Stimulated activated CD4-positive, alpha-beta T cell treated with anti-CD3 and anti-CD28 coated beads, Interleukin-12 subunit alpha, Interleukin-12 subunit beta, amount 100 ng/mL, for 24 hours (primary cell): ENCODE measurements around the gene ARHGAP25.

Source experiments
- DNase-seq, 2 experiments: peaks; one replicate each; pipeline ENCODE4 v3.0.0-alpha.2; 2020; ENCODE audit warnings: low read depth in 2 of 2

Gene ARHGAP25

DNA sequence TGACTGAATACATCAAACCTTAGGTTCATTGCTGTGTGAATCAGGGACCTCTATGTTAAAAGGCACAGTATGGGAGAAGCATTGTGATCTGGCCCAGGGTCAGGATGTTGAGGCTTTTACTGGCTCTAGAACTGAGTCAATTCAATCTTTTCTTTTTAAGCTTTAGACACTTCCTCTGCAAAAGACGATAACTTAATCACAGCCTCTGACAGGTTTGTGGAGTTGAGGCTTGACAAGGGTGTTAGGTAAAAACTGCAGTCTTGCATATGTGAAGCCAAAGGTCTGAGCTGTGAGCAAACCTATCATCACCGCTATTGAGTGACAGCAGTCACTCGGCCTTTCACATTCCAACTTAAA lies 17.3 kb upstream of the ARHGAP25 start:
- DNase-seq, result no peak

- DNase-seq, result no peak
Observed at GRCh38 chr2:68719912-68720311, 14.7 kb upstream of the ARHGAP25 start.

- DNase-seq, result no peak
Observed at GRCh38 chr2:68720665-68721064, 13.9 kb upstream of the ARHGAP25 start.

DNA sequence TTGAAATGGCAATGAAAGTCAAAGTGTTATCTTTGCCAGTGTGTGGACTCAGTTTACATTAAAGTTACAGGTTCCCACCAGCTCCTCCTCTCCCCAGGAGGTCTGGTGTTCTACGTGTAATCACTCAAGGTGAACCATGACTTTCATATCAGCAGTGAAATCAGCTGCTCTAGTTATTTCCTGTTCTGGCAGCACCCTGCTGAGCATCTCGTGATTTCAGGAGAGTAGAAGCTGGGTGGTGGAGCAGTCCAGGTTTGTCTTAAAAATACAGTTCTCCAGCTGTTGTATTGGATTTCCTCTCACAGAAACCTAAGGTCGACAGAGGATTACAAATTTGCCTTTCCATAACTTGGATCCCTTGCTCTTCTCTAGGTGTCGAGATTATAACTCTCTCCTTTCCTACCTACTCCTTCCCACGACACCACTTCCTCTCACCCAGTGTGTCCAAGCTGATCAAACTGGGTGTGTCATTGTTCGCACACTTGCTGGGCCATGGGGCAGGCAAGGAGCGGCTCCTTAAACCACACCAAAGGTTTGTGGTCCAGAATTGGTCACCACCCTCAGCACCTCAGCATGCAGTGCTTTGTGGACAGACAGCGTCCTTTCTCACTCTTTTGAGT lies 13.0 kb upstream of the ARHGAP25 start:
- no peak for DNase-seq

GRCh38 chr2:68722712-68723111 lies 11.9 kb upstream of the ARHGAP25 start:
- no peak for DNase-seq

DNA sequence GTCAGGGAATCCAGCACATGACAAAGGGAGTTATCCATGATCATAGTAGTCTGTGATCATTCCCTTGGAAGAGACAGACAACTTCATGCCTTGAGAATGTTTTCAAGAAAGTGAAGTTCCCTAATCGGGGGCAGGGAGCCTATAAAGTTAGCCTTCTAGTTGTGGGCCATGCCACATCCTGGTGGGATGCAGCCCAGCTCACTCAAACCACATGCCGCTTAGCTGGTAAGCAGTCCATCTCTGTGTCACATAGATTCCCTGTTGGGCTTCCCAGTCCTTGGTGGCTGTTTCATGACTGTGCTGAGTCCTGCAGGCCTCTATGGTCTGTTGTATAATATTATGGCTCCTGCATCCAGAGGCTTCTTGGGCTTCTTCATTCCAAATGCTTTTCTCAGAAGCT lies 11.4 kb upstream of the ARHGAP25 start:
- no peak for DNase-seq

- DNase-seq, result no peak
Observed at GRCh38 chr2:68726100-68726499, 8.5 kb upstream of the ARHGAP25 start.

DNA sequence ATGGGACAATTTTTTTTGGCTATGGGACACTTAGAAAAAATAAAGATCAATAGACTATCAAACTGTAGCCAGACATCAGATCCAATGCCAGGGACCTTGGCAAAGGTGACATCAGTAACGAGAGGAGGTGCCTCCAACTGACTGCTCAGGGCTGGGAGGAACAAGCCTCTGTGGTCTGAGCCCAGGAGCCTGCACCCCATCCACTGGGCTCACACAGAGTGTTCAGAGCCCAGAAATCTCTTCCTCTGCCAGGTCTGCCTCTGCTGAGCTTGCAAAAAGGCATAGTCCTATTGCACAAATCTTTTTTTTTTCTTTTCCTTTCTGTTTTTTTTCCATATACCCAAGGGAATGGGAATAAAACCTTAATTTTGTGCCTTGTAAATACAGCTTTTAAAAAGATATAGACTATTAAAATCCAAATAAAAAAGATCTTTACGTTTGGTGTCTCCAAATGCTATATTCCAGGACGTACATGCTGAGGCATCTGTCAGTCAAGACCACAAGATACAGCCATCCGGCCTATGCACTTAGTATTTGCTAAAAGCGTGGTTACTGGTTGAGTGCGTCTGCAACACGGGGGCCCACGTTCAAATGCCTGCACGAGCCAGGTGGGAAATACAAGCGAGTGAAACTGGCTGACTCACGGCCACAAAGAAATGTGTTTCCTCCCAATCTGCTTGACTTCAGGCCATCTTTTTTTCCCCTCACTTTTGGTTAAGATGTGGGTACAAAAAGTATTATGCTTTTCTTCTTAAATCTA lies 7.8 kb upstream of the ARHGAP25 start:
- DNase-seq, result peak; percentile 74 to 76

DNA sequence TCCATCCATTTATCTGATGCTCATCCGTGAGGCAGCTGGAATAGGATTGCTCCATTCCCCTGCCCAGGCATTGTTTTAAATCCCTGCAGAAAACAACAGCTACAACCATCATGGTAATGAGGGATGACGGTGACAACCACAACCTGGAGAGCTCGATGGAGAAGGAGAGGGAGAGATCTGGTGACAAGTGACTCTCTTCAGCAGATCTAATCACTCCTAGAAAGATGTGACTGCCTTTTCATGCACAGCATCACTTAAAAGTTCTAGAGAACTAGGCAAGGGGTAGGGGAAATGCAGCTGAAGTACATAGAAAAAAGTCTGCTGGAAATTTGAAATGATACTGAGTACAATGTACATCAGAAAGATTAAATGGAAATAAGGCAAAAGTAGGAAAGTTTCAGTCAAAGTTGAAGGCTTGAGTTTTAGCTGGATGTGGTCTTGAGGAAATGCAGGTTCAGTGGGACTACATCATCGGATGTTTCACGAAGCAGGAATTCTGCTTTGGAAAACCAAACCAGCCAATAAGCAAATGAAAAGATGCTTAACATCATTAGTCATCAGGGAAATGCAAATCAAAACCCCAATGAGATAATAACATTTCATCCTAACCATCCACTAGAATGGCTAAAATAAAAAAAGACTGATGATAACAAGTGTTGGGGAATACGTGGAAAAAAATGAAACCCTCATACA lies 6.8 kb upstream of the ARHGAP25 start:
- DNase-seq, result no peak

- DNase-seq, result no peak
Observed at GRCh38 chr2:68730828-68731227, 3.8 kb upstream of the ARHGAP25 start.

DNA sequence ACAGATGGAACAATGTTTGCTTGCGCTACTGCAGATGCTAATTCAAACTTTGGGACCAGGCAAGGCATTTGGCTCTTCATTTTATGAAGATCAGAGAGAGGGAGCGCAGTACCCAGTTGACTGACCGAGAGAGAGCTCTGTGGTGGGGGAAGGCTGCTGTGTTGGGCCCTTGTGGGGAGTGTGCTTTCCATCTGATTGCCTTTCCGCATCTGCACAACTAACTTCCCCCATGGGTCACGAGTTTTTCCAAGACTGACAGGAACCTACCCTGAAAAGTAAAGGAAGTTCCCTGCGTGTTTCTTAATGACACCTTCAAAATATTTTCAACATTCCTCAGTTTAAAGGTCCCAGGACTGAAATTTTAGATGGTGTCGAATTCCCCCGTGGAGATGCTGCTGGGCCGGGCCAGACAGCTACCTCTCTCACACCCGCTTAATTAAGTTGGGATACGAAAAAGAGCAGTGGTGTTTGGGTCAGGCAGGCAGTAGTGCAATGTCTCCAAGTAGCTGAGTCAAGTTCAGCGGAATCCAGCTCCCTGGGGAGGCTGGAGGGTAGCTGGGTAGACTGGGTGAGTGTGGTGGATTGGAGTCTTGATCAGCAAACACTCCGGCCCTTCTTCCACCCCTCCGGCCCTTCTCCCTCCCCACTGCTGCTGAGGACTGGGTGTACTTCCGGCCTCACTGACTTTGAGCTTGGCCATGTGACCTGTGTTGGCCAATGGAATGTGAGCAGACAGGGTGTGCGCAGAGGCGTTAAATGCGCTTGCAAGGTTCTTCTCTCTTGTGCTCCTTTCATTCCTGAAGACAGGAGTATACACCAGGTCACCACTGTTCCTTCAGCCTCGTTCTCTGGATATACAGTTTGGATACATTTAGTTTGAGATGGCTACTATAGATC lies 2.3 kb upstream of the ARHGAP25 start:
- DNase-seq, result no peak

DNA sequence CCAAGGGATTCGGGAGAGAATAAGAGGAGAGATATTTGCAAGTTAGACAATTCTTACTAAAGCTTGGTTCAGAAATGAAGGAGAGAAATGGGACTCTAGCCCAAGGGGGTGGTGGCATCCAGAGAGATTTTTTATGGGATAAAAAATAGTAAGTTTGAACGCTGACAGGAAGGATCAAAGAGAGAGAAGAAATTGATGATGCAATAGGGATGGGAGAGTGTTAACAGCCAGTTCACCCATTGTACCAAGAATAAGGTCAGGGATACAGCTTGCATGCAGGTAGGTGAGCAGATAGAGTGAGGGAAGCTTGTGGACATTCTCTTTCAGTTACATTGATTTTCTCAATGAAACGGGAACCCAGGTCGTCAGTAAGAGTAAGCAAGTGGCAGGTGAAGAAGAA lies 1.2 kb upstream of the ARHGAP25 start:
- DNase-seq, result no peak

- DNase-seq, result no peak
Observed at GRCh38 chr2:68734176-68734575, 435 bp upstream of the ARHGAP25 start.

- DNase-seq, result no peak
Observed at GRCh38 chr2:68736086-68736485, 1.5 kb downstream of the ARHGAP25 start.

- no peak for DNase-seq
Observed at GRCh38 chr2:68737711-68738110, 3.1 kb downstream of the ARHGAP25 start.

DNA sequence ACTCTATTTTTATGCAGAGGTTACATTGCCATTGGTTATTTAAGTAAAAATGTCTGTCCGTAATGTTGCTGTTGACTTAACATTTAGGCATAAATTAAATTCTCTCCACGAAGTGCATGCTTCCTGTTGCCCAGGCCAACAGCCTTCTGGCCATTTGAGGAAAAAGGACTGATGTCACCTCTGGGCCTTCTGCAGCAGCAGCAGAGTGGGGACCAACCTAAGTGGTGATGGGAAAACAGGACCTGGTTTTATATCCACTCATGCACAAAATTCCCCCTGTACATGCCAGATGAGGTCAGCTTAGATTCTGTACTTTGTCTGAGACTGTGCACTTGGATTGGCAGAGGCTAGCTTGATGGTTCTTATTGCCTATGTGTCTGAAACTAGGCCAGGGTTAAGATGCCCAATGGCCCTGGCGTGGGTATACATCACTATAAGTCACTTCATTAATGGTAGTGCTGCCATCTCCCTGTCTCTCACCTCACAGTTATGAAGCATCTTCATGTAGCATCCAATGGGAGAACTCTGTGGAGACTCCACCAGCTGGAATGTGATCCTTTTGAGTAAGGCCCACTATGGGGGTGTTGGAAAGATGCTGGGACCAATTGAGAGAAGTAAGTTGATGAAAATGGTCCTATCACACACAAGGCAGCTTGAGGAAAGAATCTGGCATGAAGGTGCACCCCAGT lies 4.4 kb downstream of the ARHGAP25 start:
- no peak for DNase-seq

DNA sequence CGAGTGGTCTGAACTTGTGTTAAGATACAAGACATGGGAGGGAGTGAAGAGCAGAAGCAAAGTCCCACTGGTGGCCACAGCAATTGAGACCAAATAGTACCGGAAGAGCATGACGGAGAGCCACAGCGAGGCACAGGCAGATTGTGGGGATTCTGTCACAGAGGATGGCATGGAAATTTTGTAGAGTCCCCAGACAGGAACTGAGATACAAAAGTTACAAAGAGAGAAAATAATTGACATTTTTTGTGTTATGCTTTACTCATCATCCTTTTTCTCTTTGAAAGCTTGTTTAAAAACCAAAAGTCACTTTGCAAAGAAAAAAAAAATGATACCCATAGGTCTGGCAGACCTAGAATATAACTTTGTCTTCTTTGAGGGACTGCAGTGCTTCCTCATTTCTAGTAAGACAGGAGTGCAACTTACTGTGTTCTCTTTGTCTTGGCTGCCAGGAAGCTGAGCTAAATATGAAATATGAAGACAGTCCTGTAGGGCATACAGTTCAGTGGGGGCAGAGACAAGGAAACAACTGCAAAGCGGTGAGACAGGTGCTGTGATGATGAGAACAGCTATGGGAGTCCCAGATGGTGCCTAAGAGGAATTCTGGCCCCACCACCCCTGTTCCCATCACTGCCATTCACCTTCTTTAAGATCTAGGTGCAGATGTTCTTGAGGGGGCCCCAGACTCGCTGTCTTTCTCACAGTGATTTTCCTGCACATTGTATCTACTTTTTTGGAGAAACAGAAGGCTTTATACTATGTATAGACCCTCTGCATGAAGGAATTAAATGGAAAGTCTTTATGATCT lies 5.2 kb downstream of the ARHGAP25 start:
- DNase-seq, result no peak

GRCh38 chr2:68740400-68740914 lies 5.8 kb downstream of the ARHGAP25 start:
- DNase-seq, result no peak

DNA sequence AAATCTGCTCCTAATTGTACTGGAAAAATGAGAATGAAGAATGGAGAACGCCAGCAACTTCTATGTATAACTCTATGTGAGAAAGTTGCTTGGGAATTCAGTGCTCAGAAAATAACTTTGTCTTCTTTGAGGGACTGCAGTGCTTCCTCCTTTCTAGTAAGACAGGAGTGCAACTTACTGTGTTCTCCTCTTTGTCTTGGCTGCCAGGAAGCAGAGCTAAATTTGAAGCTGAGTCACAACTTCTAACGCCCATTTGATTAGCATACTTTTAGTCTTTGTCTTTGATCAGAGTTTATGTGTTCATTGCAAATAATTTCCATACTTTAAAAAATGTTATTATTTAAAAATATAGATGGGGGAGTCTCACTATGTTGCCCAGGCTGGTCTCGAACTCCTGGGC lies 6.6 kb downstream of the ARHGAP25 start:
- DNase-seq, result no peak

- DNase-seq, result no peak
Observed at GRCh38 chr2:68741805-68742306, 7.2 kb downstream of the ARHGAP25 start.
